Osteocyte (in vitro differentiated cells): ENCODE data around the gene NFKB2. TPM values are rescaled to one million over a fixed set of nuclear protein-coding genes. Genes with fewer than 3 reads are reported as not detected.

Experiments used
- DNase-seq: peaks from one replicate; pipeline ENCODE4 v3.0.0; 2021; ENCODE audit warnings: mixed read lengths; ENCODE audit not compliant: unreplicated experiment; ENCODE audit errors: extremely low spot score
- H3K27ac Mint-ChIP-seq: one replicate; pipeline ENCODE4 v1.8.0; 2021; ENCODE audit warnings: mild to moderate bottlenecking, mixed read lengths; ENCODE audit not compliant: unreplicated experiment
- H3K27me3 Mint-ChIP-seq: one replicate; pipeline ENCODE4 v1.8.0; 2021; ENCODE audit warnings: mixed read lengths; ENCODE audit not compliant: unreplicated experiment
- H3K36me3 Mint-ChIP-seq: one replicate; pipeline ENCODE4 v1.8.0; 2021; ENCODE audit warnings: mixed read lengths; ENCODE audit not compliant: unreplicated experiment
- H3K4me1 Mint-ChIP-seq: one replicate; pipeline ENCODE4 v1.8.0; 2021; ENCODE audit warnings: mixed read lengths; ENCODE audit not compliant: unreplicated experiment
- H3K4me3 Mint-ChIP-seq: one replicate; pipeline ENCODE4 v1.8.0; 2021; ENCODE audit warnings: mild to moderate bottlenecking, moderate library complexity, mixed read lengths; ENCODE audit not compliant: unreplicated experiment
- H3K9me3 Mint-ChIP-seq: one replicate; pipeline ENCODE4 v1.8.0; 2021; ENCODE audit warnings: mixed read lengths; ENCODE audit not compliant: unreplicated experiment
- CTCF ChIP-seq: fragments of 200-600 bp; sonication (generic); IDR thresholded peaks from 2 replicates; pipeline ENCODE4 v1.5.0; 2021; ENCODE audit warnings: antibody characterized with exemption, mild to moderate bottlenecking, moderate library complexity
- total RNA-seq: library from RNA; stranded (reverse); gene quantifications from 2 replicates; pipeline ENCODE4 v1.2.1, GENCODE V29; 2021

The NFKB2 gene
- total RNA-seq, 1 donor from 2014 or later = 38.6 TPM

- H3K27me3 Mint-ChIP-seq = no peaks in the 10 kb centered on the region
- TF ChIP-seq CTCF = no peak
- H3K36me3 Mint-ChIP-seq = peaks cover 4% of the 10 kb centered on the region
- H3K9me3 Mint-ChIP-seq = no peaks in the 10 kb centered on the region
- H3K27ac Mint-ChIP-seq = no peak overlapping the region
- H3K4me1 Mint-ChIP-seq = peaks cover 27% of the 10 kb centered on the region
- H3K4me3 Mint-ChIP-seq = no peak overlapping the region
- DNase-seq = no peak
These were observed 5.3 kb downstream of the NFKB2 start for GRCh38 chr10:102400598-102401341.

- Mint-ChIP-seq H3K4me1 (peaks cover 23% of the 10 kb centered on the region), H3K9me3 (no peaks in the 10 kb centered on the region), H3K27ac (no peak overlapping the region), H3K27me3 (no peaks in the 10 kb centered on the region), H3K36me3 (peaks cover 4% of the 10 kb centered on the region), H3K4me3 (no peak overlapping the region)
- no peak for TF ChIP-seq CTCF
- no peak for DNase-seq
These were observed 5.8 kb downstream of the NFKB2 start for GRCh38 chr10:102401342-102401654.

GRCh38 chr10:102401735-102402511 is 6.4 kb downstream of the NFKB2 start:
- no peak for DNase-seq
- H3K27ac Mint-ChIP-seq = no peak overlapping the region

GRCh38 chr10:102402512-102402896 is 7.0 kb downstream of the NFKB2 start:
- no peak for DNase-seq
- Mint-ChIP-seq H3K9me3 (no peaks in the 10 kb centered on the region), H3K4me1 (peaks cover 14% of the 10 kb centered on the region), H3K27me3 (peaks cover 3% of the 10 kb centered on the region), H3K4me3 (no peak overlapping the region), H3K36me3 (peaks cover 4% of the 10 kb centered on the region), H3K27ac (no peak overlapping the region)
- no peak for TF ChIP-seq CTCF

More at GRCh38 chr10:102401735-102402511, 6.4 kb downstream of the NFKB2 start:
- no peaks in the 10 kb centered on the region for H3K9me3 Mint-ChIP-seq
- TF ChIP-seq CTCF = no peak
- H3K4me1 Mint-ChIP-seq = peaks cover 16% of the 10 kb centered on the region
- peaks cover 3% of the 10 kb centered on the region for H3K27me3 Mint-ChIP-seq
- H3K4me3 Mint-ChIP-seq = no peak overlapping the region
- H3K36me3 Mint-ChIP-seq = peaks cover 4% of the 10 kb centered on the region

GRCh38 chr10:102403115-102403514 is 7.6 kb downstream of the NFKB2 start:
- H3K36me3 Mint-ChIP-seq = peaks cover 4% of the 10 kb centered on the region
- H3K27ac Mint-ChIP-seq = no peak overlapping the region
- DNase-seq = no peak
- no peaks in the 10 kb centered on the region for H3K9me3 Mint-ChIP-seq
- peaks cover 6% of the 10 kb centered on the region for H3K27me3 Mint-ChIP-seq
- no peak for TF ChIP-seq CTCF
- peaks cover 13% of the 10 kb centered on the region for H3K4me1 Mint-ChIP-seq
- no peak overlapping the region for H3K4me3 Mint-ChIP-seq
